ENCODE data around the gene DDO. TPM values are rescaled to one million over a fixed set of nuclear protein-coding genes. Genes with fewer than 3 reads are reported as not detected.

Gene DDO
- total RNA-seq, 1 donor from 2014 or later, result not detected

- no peak overlapping the region for H3K4me3 Mint-ChIP-seq (ENCODE audit: unreplicated experiment)
- no peak overlapping the region for H3K27ac Mint-ChIP-seq (ENCODE audit: unreplicated experiment)
- no peaks in the 10 kb centered on the region for H3K9me3 Mint-ChIP-seq (ENCODE audit: unreplicated experiment)
- H3K36me3 Mint-ChIP-seq (ENCODE audit: low read depth, unreplicated experiment), result no peaks in the 10 kb centered on the region
- no peak for TF ChIP-seq CTCF (IDR thresholded peaks at IDR 0.05; ENCODE audit: unreplicated experiment)
- H3K4me1 Mint-ChIP-seq (ENCODE audit: unreplicated experiment), result peaks cover 7% of the 10 kb centered on the region
- DNase-seq (ENCODE audit: low spot score), result no peak
- no peaks in the 10 kb centered on the region for H3K27me3 Mint-ChIP-seq (ENCODE audit: unreplicated experiment)
Measured at GRCh38 chr6:110342759-110343158, 72.6 kb downstream of the DDO start.

Other genes with a start within 250 kb of the DDO start
- gene WASF1, start 235.9 kb downstream of the DDO start, total RNA-seq (ENCODE audit: unreplicated experiment), result 110 TPM
- 23.2 TPM for gene CDC40, start 235.1 kb downstream of the DDO start, total RNA-seq (ENCODE audit: unreplicated experiment)
- 6.5 TPM for gene METTL24, start 57.2 kb downstream of the DDO start, total RNA-seq (ENCODE audit: unreplicated experiment)
- gene SLC22A16, start 61.0 kb upstream of the DDO start, total RNA-seq (ENCODE audit: unreplicated experiment), result 0.54 TPM